ENCODE measurements around the gene CNTNAP2.

GRCh38 chr7:148412691-148413090, 2296.1 kb downstream of the CNTNAP2 start:
- TF ChIP-seq CTCF (IDR thresholded peaks at IDR 0.05 in 4 of 5, conservative IDR thresholded peaks at IDR 0.05 in 1 of 5) (no peak), POLR2A (IDR thresholded peaks at IDR 0.05) (no peak)

Measured in gastrocnemius medialis (tissue), 4 donors.